Right ventricle myocardium inferior (tissue), 1 donor: ENCODE measurements around the gene PRPF18. TPM values are rescaled to one million over a fixed set of nuclear protein-coding genes. Genes with fewer than 3 reads are reported as not detected.

Experiments used
- total RNA-seq: library from RNA; stranded (reverse); fragmentation: NEBNext Ultra II Directional; extraction: Animal tissue kit (Norgen Biotek cat#: 25700); gene quantifications from one replicate; pipeline ENCODE4 v1.2.1, GENCODE V29; 2021
- donor health status: DM: no; HTN: yes; CAD: no; lungs with severe emphysema.

Gene PRPF18
- total RNA-seq, 1 donor from 2014 or later: 13.9 TPM

Other genes starting within 250 kb of the PRPF18 start
- gene SEPHS1, start 238.7 kb upstream of the PRPF18 start, total RNA-seq: 30.3 TPM
- gene BEND7, start 58.0 kb upstream of the PRPF18 start, total RNA-seq: 18.6 TPM